NCI-H146 (cell line): Measurements from ENCODE around the gene UCN.
"Not testable (repeated sequence)": the region's sequence is repeated elsewhere in the genome, so short reads cannot be mapped to it uniquely, and the experiment has no call there.

ENCODE experiments used
- DNase-seq: peaks from one replicate; lab custom pipeline; 2025; lab: John Stamatoyannopoulos, UW

UCN gene

DNA sequence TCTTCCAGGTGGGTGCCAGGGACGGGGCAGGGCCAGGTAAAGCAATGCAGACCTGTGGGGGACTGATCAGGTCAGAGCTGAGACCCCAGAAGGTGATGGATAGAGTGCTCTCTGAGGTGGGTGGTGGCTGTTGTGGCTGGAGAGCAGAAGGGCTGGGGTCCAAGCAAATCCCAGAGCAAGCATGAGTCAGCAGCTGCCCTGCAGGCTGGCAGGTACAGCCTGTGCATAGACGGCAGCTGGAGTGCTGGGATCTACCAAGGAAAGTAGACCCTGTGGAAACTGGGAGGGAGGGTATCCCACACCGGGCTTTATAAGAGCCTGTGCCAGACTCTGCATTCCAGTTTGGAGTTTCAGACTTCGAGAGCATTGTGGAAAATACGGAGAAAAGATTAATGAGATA lies 25.4 kb downstream of the UCN start:
- DNase-seq = no peak

- no peak for DNase-seq
Measured at GRCh38 chr2:27281855-27282559, 26.2 kb downstream of the UCN start, which contains the start of gene TRIM54. TSS of gene TRIM54 (plus strand) at chr2:27282429. CDS start at chr2:27282732, 303 bp downstream.

GRCh38 chr2:27281442-27281841 lies 26.8 kb downstream of the UCN start:
- no peak for DNase-seq

- no peak for DNase-seq
Measured at GRCh38 chr2:27280826-27281225, 27.4 kb downstream of the UCN start.

DNA sequence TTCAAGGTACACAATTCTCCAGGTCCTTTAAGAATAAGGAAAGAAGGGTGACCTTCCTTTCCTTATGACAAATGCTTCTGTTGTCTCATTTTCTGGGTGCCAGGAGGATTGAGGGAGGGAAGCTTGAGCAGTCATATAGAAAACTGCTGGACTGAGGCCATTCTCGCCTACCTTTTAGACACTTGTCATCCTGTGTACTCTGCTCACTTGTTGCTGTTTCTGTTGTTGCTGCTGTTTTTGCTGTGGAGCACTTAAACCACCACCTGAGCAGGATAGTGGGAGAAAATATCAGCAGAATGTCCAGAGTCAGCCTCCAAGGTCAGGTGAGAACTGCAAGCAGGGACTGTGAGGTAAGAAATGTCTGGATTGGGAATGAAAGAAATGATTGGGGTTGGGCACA lies 30.2 kb downstream of the UCN start:
- no peak for DNase-seq

- no peak for DNase-seq
Measured at GRCh38 chr2:27275211-27276150, 32.8 kb downstream of the UCN start, which contains the start of gene DNAJC5G. TSS of gene DNAJC5G (plus strand) at chr2:27275433. CDS start at chr2:27276729, 1,296 bp downstream.

- not testable (repeated sequence) for DNase-seq
Measured at GRCh38 chr2:27272537-27273522, 35.4 kb downstream of the UCN start.

GRCh38 chr2:27271631-27272340 lies 36.5 kb downstream of the UCN start:
- no peak for DNase-seq

DNA sequence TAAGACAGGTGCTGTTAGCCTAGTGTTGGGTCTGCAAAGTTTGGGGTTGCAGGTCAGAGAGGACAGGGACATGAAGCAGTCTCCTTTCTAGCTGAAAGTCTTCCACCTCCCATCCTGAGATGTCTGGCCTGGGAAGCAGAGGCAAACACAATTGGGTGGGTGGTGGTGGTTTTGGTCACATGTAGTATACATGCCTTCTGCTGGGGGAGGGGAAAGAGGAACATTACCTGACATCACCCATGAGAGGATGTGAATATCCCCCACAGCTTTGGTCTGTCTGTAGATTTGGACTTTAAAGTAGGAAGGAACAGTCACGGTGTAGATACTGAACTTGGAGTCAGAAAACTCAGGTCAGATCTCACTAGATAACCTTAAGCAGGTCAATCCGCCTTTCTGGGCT lies 37.6 kb downstream of the UCN start:
- no peak for DNase-seq

- no peak for DNase-seq
Measured at GRCh38 chr2:27270131-27270530, 38.1 kb downstream of the UCN start.

DNA sequence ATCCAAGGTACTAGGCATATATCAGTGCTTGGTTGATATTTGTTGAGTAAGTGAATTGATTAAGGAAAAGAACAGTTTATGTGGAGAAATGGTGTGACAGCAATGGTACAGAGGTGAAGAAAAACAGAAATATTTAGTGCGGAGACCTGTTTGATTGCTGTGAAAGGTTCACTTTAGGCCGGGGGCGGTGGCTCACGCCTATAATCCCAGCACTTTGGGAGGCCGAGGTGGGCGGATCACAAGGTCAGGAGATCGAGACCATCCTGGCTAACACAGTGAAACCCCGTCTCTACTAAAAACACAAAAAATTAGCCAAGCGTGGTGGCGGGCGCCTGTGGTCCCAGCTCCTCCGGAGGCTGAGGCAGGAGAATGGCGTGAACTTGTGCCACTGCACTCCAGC lies 39.9 kb downstream of the UCN start:
- DNase-seq = not testable (repeated sequence)

- DNase-seq = no peak
Measured at GRCh38 chr2:27265536-27265870, 42.7 kb downstream of the UCN start.

- DNase-seq = peak; percentile 79
Measured at GRCh38 chr2:27264753-27265535, 43.3 kb downstream of the UCN start.

- DNase-seq = peak; percentile 29
Measured at GRCh38 chr2:27264253-27264752, 43.9 kb downstream of the UCN start.

- DNase-seq = peak; percentile 29
Measured at GRCh38 chr2:27263287-27264252, 44.7 kb downstream of the UCN start.

DNA sequence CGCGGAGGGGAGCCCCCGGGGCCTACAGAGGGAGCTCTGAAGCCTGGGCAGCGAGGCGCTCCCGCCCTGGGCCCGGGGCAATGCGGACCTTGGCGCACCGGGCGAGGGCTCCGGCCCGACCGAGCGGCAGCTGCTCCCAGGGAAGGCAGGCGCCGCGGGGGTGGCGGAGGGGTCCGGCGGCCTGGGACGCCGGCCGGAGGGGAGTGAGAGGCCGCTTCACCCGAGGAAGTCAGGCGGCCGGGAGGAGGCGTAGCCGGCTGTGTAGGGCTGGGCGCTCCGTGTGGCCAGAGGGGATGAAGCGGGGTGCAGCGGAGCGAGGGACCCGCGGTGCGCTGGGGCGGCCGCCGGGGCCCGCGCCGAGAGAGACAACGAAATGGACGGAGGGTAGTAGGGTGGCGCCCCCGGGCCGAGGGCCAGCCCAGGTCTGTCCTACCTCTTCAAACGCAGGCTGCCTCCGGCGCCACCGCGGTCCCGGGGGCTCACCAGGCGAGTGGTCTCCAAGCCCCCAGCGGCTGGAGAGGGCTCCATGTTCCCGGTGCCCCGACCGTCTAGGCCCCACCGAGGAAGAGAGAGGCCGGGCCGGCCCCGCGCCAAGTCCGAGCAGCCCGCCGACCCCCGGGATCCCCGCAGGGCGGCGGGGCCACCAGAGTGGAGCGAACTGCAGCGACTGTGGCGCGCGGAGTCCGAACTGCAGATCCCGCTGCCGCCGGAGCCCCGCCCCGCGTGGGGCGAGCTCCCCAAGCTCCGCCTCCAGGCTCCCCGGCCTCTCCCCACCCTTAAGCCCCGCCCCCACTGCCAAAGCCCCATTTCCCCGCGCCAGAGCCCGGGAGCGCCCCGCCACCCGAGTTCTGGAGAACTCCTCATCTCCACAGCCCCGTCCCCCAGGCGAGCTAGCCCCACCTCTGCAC lies 45.6 kb downstream of the UCN start, which contains the start of gene SLC30A3:
Gene SLC30A3, minus strand, starts transcription at position 669 of the 908 bp plus-strand sequence. Its CDS starts 141 bp downstream, at position 528.
- DNase-seq = peak; percentile 43

DNA sequence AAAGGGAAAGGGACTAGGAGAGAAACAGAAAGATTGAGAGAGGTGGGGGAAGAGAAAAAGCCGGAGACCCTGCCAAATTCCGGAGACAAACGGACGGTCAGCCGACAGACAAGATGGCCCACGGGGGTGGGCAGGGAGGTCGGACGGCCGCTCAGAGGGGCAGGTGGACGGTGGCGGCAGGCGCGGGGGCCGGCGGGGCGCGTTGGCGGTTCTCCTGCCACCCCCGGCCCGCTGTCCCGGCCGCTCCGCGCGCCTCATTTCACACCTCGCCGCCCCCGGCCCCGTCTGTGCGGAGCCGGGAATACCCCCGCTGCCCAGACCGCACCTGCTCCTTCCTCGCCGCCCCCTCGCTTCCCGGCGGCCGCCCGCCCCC lies 46.3 kb downstream of the UCN start:
- DNase-seq = no peak
